Activated T-helper 17 cell treated with anti-CD3 and anti-CD28 coated beads, Interleukin-2, amount 50 U/mL, for 72 hours (primary cell): ENCODE measurements around the gene PSEN2. TPM values are rescaled to one million over a fixed set of nuclear protein-coding genes. Genes with fewer than 3 reads are reported as not detected.
"Not testable (repeated sequence)": the region's sequence is repeated elsewhere in the genome, so short reads cannot be mapped to it uniquely, and the experiment has no call there.

ENCODE experiments used
- ATAC-seq: fragments of 150-1000 bp; cut with Tn5 transposase; replicated peaks from 2 replicates; pipeline ENCODE4 v1.10.0; 2021; ENCODE audit warnings: mild to moderate bottlenecking, moderate library complexity
- H3K27ac Mint-ChIP-seq: one replicate; pipeline ENCODE4 v1.8.0; 2022; ENCODE audit warnings: mixed read lengths
- H3K27me3 Mint-ChIP-seq: one replicate; pipeline ENCODE4 v1.8.0; 2022; ENCODE audit warnings: mixed read lengths
- H3K36me3 Mint-ChIP-seq: one replicate; pipeline ENCODE4 v1.8.0; 2022; ENCODE audit warnings: low read depth, mild to moderate bottlenecking, mixed read lengths
- H3K4me1 Mint-ChIP-seq: one replicate; pipeline ENCODE4 v1.8.0; 2022; ENCODE audit warnings: mixed read lengths
- H3K4me3 Mint-ChIP-seq: one replicate; pipeline ENCODE4 v1.8.0; 2022; ENCODE audit warnings: mild to moderate bottlenecking, mixed read lengths
- H3K9me3 Mint-ChIP-seq: one replicate; pipeline ENCODE4 v1.8.0; 2022; ENCODE audit warnings: mixed read lengths
- total RNA-seq, 2 donors: library from RNA; stranded (reverse); gene quantifications; one replicate each; pipeline ENCODE4 v1.2.3, GENCODE V29; 2022

The PSEN2 gene
- total RNA-seq, result 10 to 100 TPM in 1 of 2 donors, 1 to 10 TPM in 1; 8.2 to 11.0 TPM

GRCh38 chr1:226870401-226871279 is at the start of gene PSEN2:
Gene PSEN2, plus strand, starts transcription at chr1:226870616. Its CDS starts 11,292 bp downstream, at chr1:226881908.
- peaks cover 4% of the 10 kb centered on the region for H3K4me1 Mint-ChIP-seq

DNA sequence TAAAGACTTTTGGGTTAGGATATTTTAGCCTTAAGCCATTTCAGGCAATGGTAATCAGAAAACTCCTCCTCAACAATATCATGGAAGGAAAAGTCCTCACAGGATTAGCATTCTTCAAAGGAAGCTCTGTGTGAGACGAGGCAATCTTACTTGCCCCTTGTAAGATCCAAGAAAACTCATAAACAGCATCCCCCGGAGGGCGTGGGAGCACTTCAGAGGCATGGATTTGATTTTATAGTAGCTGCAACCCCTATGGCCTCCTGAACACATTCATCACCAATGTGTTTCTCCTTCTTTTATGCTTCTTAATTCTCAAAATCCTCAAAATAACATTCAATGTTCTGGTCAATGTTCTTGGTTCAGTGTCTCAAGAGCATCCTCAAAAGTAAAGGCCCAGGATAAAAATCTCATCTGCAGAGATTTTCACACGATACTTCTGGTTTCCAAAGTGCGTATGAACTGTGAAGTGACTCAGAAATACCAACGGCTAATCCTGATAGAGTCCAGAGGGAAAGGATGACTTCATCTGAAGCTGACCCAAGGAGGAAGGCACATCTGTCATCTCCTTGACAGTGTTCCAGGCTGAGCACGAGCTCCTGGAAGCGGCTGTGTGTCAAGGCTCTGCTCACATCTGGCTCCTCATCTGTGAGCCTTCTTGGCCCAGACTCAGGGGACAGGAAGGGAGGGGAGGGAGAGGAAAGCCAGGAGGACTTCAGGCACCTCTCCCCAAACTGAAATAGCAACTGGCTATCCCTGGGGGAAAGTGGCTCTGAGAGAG is 49.3 kb upstream of the PSEN2 start:
- ATAC-seq, result no peak
- no peaks in the 10 kb centered on the region for H3K27me3 Mint-ChIP-seq
- H3K36me3 Mint-ChIP-seq, result no peaks in the 10 kb centered on the region
- H3K27ac Mint-ChIP-seq, result no peak overlapping the region
- H3K4me3 Mint-ChIP-seq, result no peak overlapping the region
- peaks cover 5% of the 10 kb centered on the region for H3K4me1 Mint-ChIP-seq
- no peaks in the 10 kb centered on the region for H3K9me3 Mint-ChIP-seq

More at GRCh38 chr1:226870401-226871279, at the start of gene PSEN2:
- Mint-ChIP-seq H3K9me3 (no peaks in the 10 kb centered on the region), H3K4me3 (peak within 1 kb of the TSS; percentile 83), H3K36me3 (no peaks in the 10 kb centered on the region), H3K27me3 (peaks cover 8% of the 10 kb centered on the region), H3K27ac (peak within 1 kb of the TSS; percentile 50)
- peak; percentile 94 for ATAC-seq

DNA sequence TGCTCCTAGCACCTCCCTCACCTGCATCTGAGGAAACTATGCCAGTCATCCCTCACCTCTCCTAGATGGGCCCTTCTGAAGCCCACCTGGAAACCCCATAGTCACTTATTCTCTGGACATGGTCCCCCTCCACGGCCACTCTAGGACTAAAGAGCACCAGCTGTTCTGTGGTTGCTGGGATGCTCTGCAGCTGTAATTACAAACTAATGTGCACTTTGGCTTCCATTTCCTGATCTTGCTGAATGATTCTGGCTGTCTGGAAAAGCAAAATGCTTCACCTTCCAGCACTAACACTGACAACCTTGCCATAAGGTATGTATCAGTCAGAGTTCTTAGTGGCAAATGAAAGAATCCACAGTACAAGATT is 48.7 kb upstream of the PSEN2 start:
- no peaks in the 10 kb centered on the region for H3K9me3 Mint-ChIP-seq
- no peaks in the 10 kb centered on the region for H3K27me3 Mint-ChIP-seq
- no peak overlapping the region for H3K4me3 Mint-ChIP-seq
- H3K4me1 Mint-ChIP-seq, result peaks cover 5% of the 10 kb centered on the region
- no peaks in the 10 kb centered on the region for H3K36me3 Mint-ChIP-seq
- no peak for ATAC-seq
- H3K27ac Mint-ChIP-seq, result no peak overlapping the region

DNA sequence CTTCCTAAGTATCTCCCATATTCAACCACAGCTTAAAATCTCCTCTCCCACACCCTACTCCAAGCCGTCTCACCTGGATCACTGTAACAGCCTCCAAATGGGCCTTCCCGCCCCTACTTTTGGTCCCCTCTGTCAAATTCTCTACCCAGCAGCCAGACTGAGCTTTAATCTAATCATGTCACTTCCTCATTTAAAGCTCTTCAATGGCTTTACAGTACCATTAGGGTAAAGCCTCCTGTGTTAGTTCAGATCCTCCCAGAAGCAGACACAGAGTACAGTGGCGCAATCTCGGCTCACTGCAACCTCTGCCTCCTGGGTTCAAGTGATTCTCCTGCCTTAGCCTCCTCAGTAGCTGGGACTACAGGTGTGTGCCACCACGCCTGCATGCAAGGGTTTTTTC is 46.8 kb upstream of the PSEN2 start:
- no peak for ATAC-seq
- Mint-ChIP-seq H3K9me3 (no peaks in the 10 kb centered on the region), H3K27ac (no peak overlapping the region)

DNA sequence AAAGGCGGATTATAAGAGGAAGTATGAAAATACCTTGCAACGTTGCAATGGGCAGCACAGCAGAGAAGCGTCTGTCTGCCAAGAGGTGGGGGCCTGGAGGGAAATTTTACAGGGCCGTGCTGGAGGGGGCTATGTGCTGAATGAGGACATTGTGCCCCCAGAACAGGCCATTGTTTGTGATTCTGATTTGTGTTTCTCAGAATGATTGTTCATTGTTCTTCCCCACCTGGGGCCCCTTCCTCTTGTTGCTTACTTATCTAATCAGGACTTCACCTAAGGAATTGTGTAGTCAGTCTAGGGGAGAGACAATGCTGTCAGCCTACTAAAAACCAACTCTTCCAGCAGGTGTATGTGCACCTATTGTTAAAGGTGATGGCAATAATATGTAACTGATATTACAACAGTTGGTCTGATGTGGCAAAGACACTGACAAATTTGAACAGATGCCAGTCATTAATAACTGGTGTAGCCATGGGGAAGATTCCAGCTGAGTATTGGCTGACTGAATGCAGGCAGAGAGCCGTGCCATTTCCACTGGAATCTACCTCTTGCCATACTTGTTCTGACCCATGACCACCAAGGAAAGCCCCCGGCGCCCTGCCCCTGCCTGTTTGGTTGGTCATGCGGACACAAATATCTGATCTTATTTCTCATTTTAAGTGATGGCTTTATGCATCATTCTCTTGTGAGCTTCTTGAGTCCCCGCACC is 45.2 kb upstream of the PSEN2 start:
- peaks cover 10% of the 10 kb centered on the region for H3K4me1 Mint-ChIP-seq
- H3K27me3 Mint-ChIP-seq, result no peaks in the 10 kb centered on the region
- no peak for ATAC-seq
- no peaks in the 10 kb centered on the region for H3K9me3 Mint-ChIP-seq
- no peaks in the 10 kb centered on the region for H3K36me3 Mint-ChIP-seq
- peak overlapping the region; percentile 7 for H3K27ac Mint-ChIP-seq
- H3K4me3 Mint-ChIP-seq, result no peak overlapping the region

More for the DNA sequence above, 46.8 kb upstream of the PSEN2 start:
- Mint-ChIP-seq H3K4me3 (no peak overlapping the region), H3K27me3 (no peaks in the 10 kb centered on the region), H3K36me3 (no peaks in the 10 kb centered on the region), H3K4me1 (peaks cover 10% of the 10 kb centered on the region)

DNA sequence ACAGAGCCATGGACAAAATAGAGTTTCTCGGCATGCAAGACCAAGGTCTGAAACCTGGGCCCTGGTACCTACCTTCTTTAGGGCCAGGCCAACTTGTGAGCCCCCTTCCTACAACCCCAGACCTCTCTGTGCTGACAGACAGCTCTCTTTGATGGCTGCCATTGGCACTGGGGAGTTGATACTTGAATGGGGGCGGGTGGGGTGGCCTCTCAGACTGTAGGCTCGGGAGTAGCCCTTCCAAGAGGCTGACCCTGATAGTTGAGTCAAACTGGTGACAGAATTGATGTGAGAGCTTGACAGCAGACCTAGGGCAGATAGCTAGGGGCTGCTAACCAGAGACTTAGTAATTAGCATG is 44.7 kb upstream of the PSEN2 start:
- H3K4me1 Mint-ChIP-seq, result peaks cover 11% of the 10 kb centered on the region
- H3K4me3 Mint-ChIP-seq, result no peak overlapping the region
- H3K9me3 Mint-ChIP-seq, result no peaks in the 10 kb centered on the region
- peaks cover 1% of the 10 kb centered on the region for H3K27me3 Mint-ChIP-seq
- H3K27ac Mint-ChIP-seq, result no peak overlapping the region
- H3K36me3 Mint-ChIP-seq, result no peaks in the 10 kb centered on the region
- no peak for ATAC-seq

DNA sequence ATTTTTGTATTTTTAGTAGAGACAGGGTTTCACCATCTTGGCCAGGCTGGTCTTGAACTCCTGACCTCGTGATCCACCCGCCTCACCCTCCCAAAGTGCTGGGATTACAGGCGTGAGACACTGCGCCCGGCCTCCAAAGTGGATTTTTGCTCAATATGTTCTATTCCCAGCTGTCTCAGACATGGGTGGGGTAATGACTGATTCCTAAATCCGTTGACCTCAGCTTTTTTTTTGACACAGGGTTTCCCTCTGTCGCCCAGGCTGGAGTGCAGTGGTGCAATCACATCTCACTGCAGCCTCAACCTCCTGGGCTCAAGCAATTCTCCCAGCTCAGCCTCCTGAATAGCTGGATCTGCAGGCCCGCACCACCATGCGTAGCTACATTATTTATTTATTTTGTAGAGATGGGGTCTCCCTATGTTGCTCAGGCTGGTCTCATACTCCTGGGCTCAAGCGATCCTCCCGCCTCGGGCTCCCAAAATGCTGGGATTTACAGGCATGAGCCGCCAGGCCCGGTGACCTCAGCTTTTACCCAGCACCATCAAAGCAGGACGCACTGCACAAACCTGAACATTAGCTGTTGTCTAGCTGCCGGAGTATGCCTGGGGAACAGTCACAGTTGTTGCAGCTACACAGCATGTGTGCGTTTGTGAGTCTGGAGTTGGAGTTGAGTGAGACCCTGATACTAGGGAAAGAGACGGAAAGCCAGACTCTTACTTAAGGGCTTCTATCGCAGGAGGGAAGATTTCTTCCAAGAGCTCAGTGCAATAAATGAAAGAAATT is 43.7 kb upstream of the PSEN2 start:
- Mint-ChIP-seq H3K36me3 (no peaks in the 10 kb centered on the region), H3K27ac (peak overlapping the region; percentile 97), H3K27me3 (peaks cover 5% of the 10 kb centered on the region), H3K9me3 (no peaks in the 10 kb centered on the region), H3K4me1 (peaks cover 14% of the 10 kb centered on the region), H3K4me3 (peak overlapping the region; percentile 78)
- no peak for ATAC-seq

DNA sequence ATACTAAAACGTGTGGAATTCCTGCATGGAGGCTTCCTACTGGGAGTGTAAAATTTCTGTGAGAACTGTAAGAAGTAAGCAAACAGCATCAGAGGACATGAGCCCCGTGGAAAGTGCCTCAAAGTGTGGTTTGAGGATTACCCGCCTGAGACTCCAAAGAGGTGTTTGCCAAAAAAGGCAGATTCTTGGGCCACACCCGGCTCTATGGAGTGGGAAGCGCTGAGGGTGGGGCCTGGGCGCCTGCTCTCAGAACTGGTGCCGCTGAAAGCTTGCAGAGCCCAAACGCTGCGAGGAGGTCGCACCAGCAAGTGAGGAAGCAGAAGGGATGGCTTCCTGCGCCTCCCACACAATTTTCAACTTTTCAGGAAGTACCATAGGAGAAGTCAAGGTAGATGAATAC is 43.0 kb upstream of the PSEN2 start:
- Mint-ChIP-seq H3K4me1 (peaks cover 14% of the 10 kb centered on the region), H3K4me3 (peak overlapping the region; percentile 78), H3K27ac (peak overlapping the region; percentile 97), H3K27me3 (peaks cover 5% of the 10 kb centered on the region), H3K36me3 (no peaks in the 10 kb centered on the region), H3K9me3 (no peaks in the 10 kb centered on the region)
- ATAC-seq, result peak; percentile 15

DNA sequence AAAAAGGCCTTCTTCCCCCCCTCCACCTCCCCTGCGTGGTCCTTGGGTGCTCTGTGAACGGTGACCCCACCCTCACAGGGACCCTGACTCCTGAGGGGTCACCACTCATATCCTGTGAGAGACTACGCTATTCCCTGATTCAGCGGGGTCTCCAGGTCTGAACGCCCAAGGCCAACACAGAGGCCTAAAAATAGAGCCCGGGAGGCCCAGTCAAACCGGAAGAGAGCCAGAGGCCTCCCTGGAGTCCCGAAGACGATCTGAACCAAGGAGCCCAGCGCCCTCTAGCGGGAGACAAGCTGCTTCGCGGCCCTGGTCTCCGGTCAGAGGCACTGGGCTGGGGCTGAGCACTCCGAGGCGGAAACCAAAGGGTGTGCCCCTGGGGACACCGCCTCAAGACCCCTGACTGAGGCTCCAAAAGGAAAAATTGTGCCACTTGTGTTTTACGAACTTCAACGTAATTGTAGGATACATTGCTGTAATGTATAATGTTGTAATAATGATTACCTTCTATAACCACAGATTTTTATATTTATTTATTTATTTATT is 42.4 kb upstream of the PSEN2 start:
- peak overlapping the region; percentile 97 for H3K27ac Mint-ChIP-seq
- peaks cover 5% of the 10 kb centered on the region for H3K27me3 Mint-ChIP-seq
- H3K4me3 Mint-ChIP-seq, result peak overlapping the region; percentile 78
- peak; percentile 100 for ATAC-seq
- H3K9me3 Mint-ChIP-seq, result no peaks in the 10 kb centered on the region
- H3K4me1 Mint-ChIP-seq, result peaks cover 14% of the 10 kb centered on the region
- H3K36me3 Mint-ChIP-seq, result no peaks in the 10 kb centered on the region

GRCh38 chr1:226829105-226829504 is 41.3 kb upstream of the PSEN2 start:
- Mint-ChIP-seq H3K27ac (no peak overlapping the region), H3K27me3 (peaks cover 5% of the 10 kb centered on the region), H3K4me3 (no peak overlapping the region), H3K36me3 (no peaks in the 10 kb centered on the region), H3K4me1 (peaks cover 14% of the 10 kb centered on the region), H3K9me3 (no peaks in the 10 kb centered on the region)
- no peak for ATAC-seq

DNA sequence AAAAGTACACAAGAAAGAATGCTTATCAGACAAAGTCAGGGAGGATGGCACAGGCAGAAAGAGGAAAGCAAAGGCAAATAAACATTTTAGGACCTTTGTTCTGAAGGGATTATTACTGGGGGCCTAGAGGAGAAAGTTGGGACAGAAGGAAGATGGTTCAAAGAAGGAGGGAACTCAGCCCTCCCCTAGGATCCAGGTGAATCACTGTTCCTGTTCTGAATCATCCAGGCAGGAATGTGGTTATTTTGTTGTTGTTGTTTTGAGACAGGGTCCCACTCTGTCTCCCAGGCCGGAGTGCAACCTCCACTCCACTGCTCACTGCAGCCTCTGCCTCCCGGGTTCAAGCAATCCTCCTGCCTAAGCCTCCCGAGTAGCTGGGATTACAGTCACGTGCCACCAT is 38.5 kb upstream of the PSEN2 start:
- H3K27ac Mint-ChIP-seq, result no peak overlapping the region
- no peak overlapping the region for H3K4me3 Mint-ChIP-seq
- H3K27me3 Mint-ChIP-seq, result peaks cover 9% of the 10 kb centered on the region
- no peak for ATAC-seq
- no peaks in the 10 kb centered on the region for H3K36me3 Mint-ChIP-seq
- peaks cover 7% of the 10 kb centered on the region for H3K4me1 Mint-ChIP-seq
- peaks cover 8% of the 10 kb centered on the region for H3K9me3 Mint-ChIP-seq

DNA sequence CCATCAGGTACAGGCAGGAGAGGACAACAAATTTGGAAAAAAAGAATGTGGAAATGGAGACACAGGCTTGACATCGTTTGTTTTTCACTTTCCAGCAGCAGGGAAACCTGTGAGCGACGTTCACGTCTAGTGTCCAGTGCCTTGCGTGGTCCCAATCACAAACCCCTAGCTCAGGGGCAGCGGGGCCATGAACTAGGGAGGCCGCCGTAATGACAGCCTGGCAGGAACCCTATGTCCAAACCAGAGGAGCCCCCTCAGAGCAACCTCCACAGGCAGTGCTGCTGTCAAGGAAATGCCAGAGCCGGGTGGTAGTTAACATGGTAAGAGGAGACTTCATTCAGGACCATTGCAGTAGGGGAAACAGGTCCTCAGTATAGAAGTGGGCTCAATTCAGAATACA is 37.8 kb upstream of the PSEN2 start:
- no peak overlapping the region for H3K4me3 Mint-ChIP-seq
- peaks cover 9% of the 10 kb centered on the region for H3K27me3 Mint-ChIP-seq
- H3K36me3 Mint-ChIP-seq, result no peaks in the 10 kb centered on the region
- H3K9me3 Mint-ChIP-seq, result peaks cover 8% of the 10 kb centered on the region
- ATAC-seq, result no peak
- peaks cover 5% of the 10 kb centered on the region for H3K4me1 Mint-ChIP-seq
- no peak overlapping the region for H3K27ac Mint-ChIP-seq

DNA sequence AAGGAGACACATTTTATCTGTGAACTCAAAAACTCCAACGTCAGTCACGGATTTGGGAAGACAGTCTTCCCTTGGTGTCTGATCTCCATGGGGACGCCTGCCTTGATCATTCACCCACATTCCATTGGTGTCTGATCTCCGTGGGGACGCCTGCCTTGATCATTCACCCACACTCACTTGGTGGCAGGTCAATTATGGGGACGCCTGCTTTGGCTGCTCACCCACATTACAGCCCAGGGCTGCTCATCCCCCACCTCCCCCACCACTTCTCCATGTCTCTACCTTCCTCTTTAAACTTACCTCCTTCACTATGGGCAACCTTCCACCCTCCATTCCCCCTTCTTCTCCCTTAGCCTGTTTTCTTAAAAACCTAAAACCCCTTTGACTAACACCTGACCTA is 36.2 kb upstream of the PSEN2 start:
- H3K4me3 Mint-ChIP-seq, H3K27me3 Mint-ChIP-seq, H3K36me3 Mint-ChIP-seq, H3K9me3 Mint-ChIP-seq, H3K27ac Mint-ChIP-seq, H3K4me1 Mint-ChIP-seq, ATAC-seq: not testable (repeated sequence)

DNA sequence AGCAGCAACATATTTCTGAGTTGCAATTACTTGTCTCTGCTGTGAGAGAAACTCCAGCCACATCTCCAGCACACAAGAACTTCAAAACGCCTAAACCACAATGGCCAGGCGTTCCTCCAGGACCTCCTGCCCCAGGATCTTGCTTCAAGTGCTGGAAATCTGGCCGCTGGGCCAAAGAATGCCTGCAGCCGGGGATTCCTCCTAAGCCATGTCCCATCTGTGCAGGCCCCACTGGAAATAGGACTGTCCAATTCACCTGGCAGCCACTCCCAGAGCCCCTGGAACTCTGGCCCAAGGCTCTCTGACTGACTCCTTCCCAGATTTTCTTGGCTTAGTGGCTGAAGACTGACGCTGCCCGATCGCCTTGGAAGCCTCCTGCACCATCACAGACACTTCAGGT is 35.0 kb upstream of the PSEN2 start:
- H3K9me3 Mint-ChIP-seq, H3K4me1 Mint-ChIP-seq, H3K4me3 Mint-ChIP-seq, H3K27me3 Mint-ChIP-seq, ATAC-seq, H3K27ac Mint-ChIP-seq, H3K36me3 Mint-ChIP-seq: not testable (repeated sequence)
